Activated CD4-positive, alpha-beta T cell treated with anti-CD3 and anti-CD28 coated beads for 36 hours (primary cell): ENCODE results near the gene GLCE. TPM values are rescaled to one million over a fixed set of nuclear protein-coding genes. Genes with fewer than 3 reads are reported as not detected.

Experiments
- ATAC-seq: fragments of 200-7000 bp; cut with Tn5 transposase; one replicate; pipeline ENCODE4 v1.10.0; 2021; ENCODE audit warnings: mild to moderate bottlenecking, moderate library complexity
- CTCF ChIA-PET: fragments of 350-600 bp; sonication (Branson Sonifier 250); formaldehyde crosslinking; loops from one replicate; lab custom pipeline; 2021; ENCODE audit warnings: antibody characterized with exemption; lab: Charles Lee
- POLR2A ChIA-PET: fragments of 350-600 bp; sonication (Branson Sonifier 250); formaldehyde crosslinking; loops from one replicate; lab custom pipeline; 2021; ENCODE audit warnings: antibody characterized with exemption, inconsistent platforms; lab: Charles Lee
- DNase-seq: peaks from one replicate; pipeline ENCODE4 v3.0.0-alpha.2; 2020
- H3K27ac Mint-ChIP-seq: one replicate; pipeline ENCODE4 v1.8.0; 2021; ENCODE audit warnings: mixed read lengths
- H3K27me3 Mint-ChIP-seq: one replicate; pipeline ENCODE4 v1.8.0; 2021; ENCODE audit warnings: mixed read lengths
- H3K36me3 Mint-ChIP-seq: one replicate; pipeline ENCODE4 v1.8.0; 2021; ENCODE audit warnings: low read depth, mixed read lengths
- H3K4me1 Mint-ChIP-seq: one replicate; pipeline ENCODE4 v1.8.0; 2021; ENCODE audit warnings: mixed read lengths
- H3K4me3 Mint-ChIP-seq: one replicate; pipeline ENCODE4 v1.8.0; 2021; ENCODE audit warnings: mild to moderate bottlenecking, moderate library complexity, mixed read lengths
- H3K9me3 Mint-ChIP-seq: one replicate; pipeline ENCODE4 v1.8.0; 2021; ENCODE audit warnings: low read depth, mixed read lengths
- intact Hi-C, 2 experiments: fragments of 100-400 bp; cut with DNase I in 1 of 2; cut with micrococcal nuclease in 1 of 2; formaldehyde crosslinking; loops; one replicate each; pipeline versions ENCODE4 v1.14.2 to v1.15.1; 2022 to 2024; cut with DNase I, micrococcal nuclease
- total RNA-seq, 2 experiments: library from RNA; stranded (reverse); gene quantifications; one replicate each; pipeline ENCODE4 v1.2.3, GENCODE V29; 2021

Gene GLCE
- total RNA-seq, 2 experiments from 2014 or later = 3.6 to 4.2 TPM

DNA sequence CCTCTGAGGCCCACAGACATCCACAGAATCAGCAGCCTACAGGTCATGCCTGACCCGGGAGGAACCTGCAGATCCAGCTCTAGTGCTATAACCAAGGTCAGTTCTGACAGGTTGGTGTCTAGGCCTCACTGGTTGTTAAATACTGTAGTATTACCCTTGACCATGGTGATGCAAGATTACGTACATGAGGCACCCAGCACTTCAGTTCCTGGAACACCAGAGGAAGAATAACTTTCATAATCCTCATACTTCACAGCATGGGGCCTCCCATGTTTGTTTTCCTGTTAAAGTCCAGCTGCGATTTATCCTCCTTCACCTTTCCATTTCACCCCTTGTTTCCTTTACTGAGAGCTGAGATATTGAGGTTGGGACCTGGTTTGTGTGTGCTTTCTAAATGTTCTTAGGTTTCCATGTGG is 34.4 kb upstream of the GLCE start:
- no peaks in the 10 kb centered on the region for H3K36me3 Mint-ChIP-seq
- ATAC-seq (no peak), DNase-seq (no peak)
- peaks cover 2% of the 10 kb centered on the region for H3K4me1 Mint-ChIP-seq
- no peaks in the 10 kb centered on the region for H3K9me3 Mint-ChIP-seq
- no peaks in the 10 kb centered on the region for H3K27me3 Mint-ChIP-seq
- H3K4me3 Mint-ChIP-seq = no peak overlapping the region
- no peak overlapping the region for H3K27ac Mint-ChIP-seq
- POLR2A ChIA-PET = no interaction called here
- CTCF ChIA-PET = no interaction called here
- intact Hi-C loops = no loop called here

- DNase-seq (no peak), ATAC-seq (no peak)
- intact Hi-C loops = no loop called here
- no peaks in the 10 kb centered on the region for H3K27me3 Mint-ChIP-seq
- no peaks in the 10 kb centered on the region for H3K36me3 Mint-ChIP-seq
- POLR2A ChIA-PET = no interaction called here
- H3K9me3 Mint-ChIP-seq = no peaks in the 10 kb centered on the region
- no peak overlapping the region for H3K4me3 Mint-ChIP-seq
- CTCF ChIA-PET = interaction anchor here (1.0 kb wide), 1 partner anchor 70 kb away, joined by 4 read pairs; no protein-coding TSS in a partner anchor
- no peak overlapping the region for H3K27ac Mint-ChIP-seq
- H3K4me1 Mint-ChIP-seq = peaks cover 2% of the 10 kb centered on the region
Observed at GRCh38 chr15:69127306-69127705, 33.1 kb upstream of the GLCE start.

- intact Hi-C loops = no loop called here
- DNase-seq (no peak), ATAC-seq (no peak)
- CTCF ChIA-PET = no interaction called here
- Mint-ChIP-seq H3K36me3 (no peaks in the 10 kb centered on the region), H3K27me3 (no peaks in the 10 kb centered on the region), H3K9me3 (no peaks in the 10 kb centered on the region), H3K27ac (no peak overlapping the region), H3K4me1 (peaks cover 2% of the 10 kb centered on the region), H3K4me3 (no peak overlapping the region)
- POLR2A ChIA-PET = no interaction called here
Observed at GRCh38 chr15:69128667-69129311, 31.6 kb upstream of the GLCE start.

DNA sequence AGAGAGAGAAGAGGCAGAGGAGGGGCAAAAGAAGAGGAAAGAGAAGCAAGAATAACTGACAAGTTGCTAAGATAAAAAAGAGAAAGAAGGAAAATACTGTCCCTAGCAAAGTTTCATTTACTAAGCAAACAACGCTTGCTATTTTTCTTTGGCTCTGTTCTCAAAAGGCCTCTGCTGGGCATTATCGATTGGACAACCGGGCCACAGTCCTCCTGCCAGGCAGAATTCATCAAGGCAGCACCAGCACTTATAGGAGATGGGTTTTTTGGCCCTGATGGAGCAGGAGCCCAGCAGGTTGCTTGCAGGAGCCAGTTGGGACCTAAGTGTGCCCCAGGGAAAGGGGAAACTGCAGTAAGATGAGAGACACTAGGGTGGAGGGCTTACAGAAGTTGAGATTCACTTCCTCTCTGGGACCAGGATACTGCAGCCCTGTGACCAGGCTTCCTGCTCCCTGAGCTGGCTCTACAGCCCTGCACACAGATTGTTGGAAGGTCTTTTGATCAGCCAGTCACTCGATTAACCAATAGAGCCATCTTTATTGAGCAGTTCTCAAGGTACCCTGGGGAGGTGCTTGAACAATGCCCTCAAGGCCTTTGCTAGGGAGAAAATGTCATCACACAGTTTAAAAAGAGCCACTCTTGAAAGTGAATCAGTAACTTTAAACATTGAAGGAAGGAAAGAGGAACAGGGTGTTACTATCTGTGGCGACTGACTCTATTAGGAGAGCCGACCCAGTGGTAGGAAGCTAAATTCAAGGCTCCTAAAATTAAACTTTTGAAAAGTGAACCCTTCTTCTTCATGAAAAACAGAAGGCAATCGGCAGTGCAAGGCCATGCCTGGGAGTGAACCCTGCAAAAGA is 28.8 kb upstream of the GLCE start:
- no peaks in the 10 kb centered on the region for H3K4me1 Mint-ChIP-seq
- intact Hi-C loops = no loop called here
- ChIA-PET POLR2A (no interaction called here), CTCF (interaction anchor here (1.3 kb wide), 1 partner anchor 47 kb away, joined by 3 read pairs; no protein-coding TSS in a partner anchor)
- H3K27me3 Mint-ChIP-seq = no peaks in the 10 kb centered on the region
- H3K4me3 Mint-ChIP-seq = no peak overlapping the region
- H3K27ac Mint-ChIP-seq = no peak overlapping the region
- no peaks in the 10 kb centered on the region for H3K36me3 Mint-ChIP-seq
- no peaks in the 10 kb centered on the region for H3K9me3 Mint-ChIP-seq
- DNase-seq = no peak
- ATAC-seq = no peak

- no peaks in the 10 kb centered on the region for H3K36me3 Mint-ChIP-seq
- H3K27me3 Mint-ChIP-seq = no peaks in the 10 kb centered on the region
- no peaks in the 10 kb centered on the region for H3K9me3 Mint-ChIP-seq
- H3K27ac Mint-ChIP-seq = no peak overlapping the region
- ATAC-seq (no peak), DNase-seq (no peak)
- no peak overlapping the region for H3K4me3 Mint-ChIP-seq
- CTCF ChIA-PET = no interaction called here
- no peaks in the 10 kb centered on the region for H3K4me1 Mint-ChIP-seq
- POLR2A ChIA-PET = no interaction called here
- intact Hi-C loops = no loop called here
Observed at GRCh38 chr15:69132430-69132829, 28.0 kb upstream of the GLCE start.

DNA sequence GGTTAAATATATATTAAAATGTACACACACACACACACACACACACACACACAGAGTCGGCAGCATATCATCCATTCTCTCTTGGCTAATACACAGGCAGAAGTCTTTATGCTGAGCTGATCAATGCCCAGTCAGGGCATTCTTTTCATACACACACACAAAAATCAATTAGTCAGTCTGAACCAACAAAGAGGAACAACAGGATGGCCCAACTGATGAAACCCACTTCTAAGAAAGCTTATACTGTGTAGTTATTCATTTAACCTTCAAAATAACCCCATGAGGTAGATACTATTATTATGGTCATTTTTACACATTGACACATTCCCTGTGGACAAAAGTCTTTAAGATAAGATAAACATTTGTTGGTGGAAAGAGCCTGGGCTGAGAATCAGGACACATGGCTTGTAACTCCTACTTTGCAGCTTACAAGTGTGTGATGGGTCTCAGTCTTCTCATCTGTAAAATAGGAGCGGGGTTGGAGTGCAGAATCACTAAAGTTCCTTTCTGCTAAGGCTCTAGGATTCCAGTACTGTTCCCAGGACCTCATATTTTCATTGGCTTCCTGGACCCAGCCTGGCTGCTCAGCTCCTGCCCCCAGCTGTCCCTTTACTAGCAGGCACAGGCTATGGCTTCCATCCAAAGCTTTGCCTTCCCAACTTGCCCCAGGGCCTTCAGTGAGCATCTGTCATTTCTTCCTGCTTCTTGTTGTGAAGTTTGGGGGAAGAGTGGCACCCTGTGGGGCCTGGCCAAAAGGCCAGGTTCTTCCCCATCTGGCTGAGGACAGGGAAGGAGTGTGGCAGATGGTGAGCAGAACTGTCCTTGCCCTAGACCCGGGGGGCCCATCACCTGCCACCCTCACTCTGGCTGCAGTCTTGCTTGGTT is 27.2 kb upstream of the GLCE start:
- CTCF ChIA-PET = interaction anchor here (0.6 kb wide), 1 partner anchor 110 kb away, joined by 3 read pairs; no protein-coding TSS in a partner anchor
- peaks cover 2% of the 10 kb centered on the region for H3K27me3 Mint-ChIP-seq
- ATAC-seq (no peak), DNase-seq (no peak)
- H3K4me3 Mint-ChIP-seq = no peak overlapping the region
- no peaks in the 10 kb centered on the region for H3K36me3 Mint-ChIP-seq
- H3K9me3 Mint-ChIP-seq = no peaks in the 10 kb centered on the region
- POLR2A ChIA-PET = interaction anchor here (0.6 kb wide), 1 partner anchor 319 kb away, joined by 4 read pairs; no protein-coding TSS in a partner anchor
- no peaks in the 10 kb centered on the region for H3K4me1 Mint-ChIP-seq
- intact Hi-C loops = no loop called here
- H3K27ac Mint-ChIP-seq = no peak overlapping the region

DNA sequence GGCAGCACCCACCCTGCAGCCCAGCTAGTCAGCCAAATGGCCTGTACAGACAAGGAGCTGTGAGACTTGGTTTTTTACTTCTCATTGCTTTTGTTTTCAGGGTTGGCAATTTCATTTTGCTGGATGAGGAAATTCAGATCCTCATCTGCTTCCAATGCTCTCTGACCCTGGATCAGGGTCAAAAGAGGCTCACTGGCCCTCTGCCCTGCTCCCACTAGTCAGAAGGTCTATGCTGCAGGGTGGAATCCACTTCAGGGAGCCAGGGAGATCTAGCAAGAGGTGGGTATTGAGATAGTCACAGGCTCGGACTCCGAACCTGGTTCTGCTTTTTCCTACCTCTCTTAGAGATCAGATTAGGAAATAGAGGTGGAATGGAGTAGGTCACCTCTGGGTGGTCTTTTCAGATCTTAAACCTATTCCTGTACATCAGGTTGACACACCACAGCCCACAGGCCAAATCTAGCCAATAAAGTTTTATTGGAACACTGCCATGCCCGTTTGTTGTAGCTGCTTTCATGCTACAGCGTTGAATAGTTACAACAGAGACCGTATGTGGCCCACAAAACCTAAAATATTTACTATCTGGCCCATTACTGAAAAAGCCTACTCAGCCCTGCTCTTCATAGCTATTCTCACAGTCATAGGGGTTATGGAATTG is 26.4 kb upstream of the GLCE start:
- Mint-ChIP-seq H3K4me3 (no peak overlapping the region), H3K4me1 (no peaks in the 10 kb centered on the region), H3K9me3 (no peaks in the 10 kb centered on the region), H3K27ac (no peak overlapping the region), H3K36me3 (no peaks in the 10 kb centered on the region), H3K27me3 (peaks cover 7% of the 10 kb centered on the region)
- ATAC-seq = no peak
- intact Hi-C loops = no loop called here
- ChIA-PET POLR2A (no interaction called here), CTCF (interaction anchor here (0.6 kb wide), 1 partner anchor 109 kb away, joined by 3 read pairs; no protein-coding TSS in a partner anchor)
- no peak for DNase-seq

- POLR2A ChIA-PET = no interaction called here
- no peaks in the 10 kb centered on the region for H3K9me3 Mint-ChIP-seq
- ATAC-seq = no peak
Observed at GRCh38 chr15:69134791-69135190, 25.6 kb upstream of the GLCE start.

DNA sequence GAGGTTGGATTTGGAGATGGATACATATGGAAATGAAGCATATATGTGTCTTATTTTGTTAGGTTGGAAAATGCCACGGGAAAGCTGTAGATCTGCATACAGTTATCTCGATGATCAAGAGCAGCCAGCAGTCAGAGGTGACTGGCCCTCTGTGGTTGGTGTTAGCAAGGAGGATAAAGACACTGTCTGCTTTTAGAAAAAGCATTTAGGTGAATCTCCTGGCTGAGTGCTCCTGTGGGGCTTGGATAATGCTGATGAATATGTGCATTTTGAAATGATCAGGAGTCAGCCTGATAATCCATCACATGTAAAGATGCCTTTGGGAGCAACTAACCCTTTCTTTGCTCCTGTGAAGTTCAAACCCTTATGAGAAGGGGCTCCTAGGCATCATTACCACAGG is 24.9 kb upstream of the GLCE start:
- no peak for DNase-seq
- POLR2A ChIA-PET = no interaction called here
- no peaks in the 10 kb centered on the region for H3K4me1 Mint-ChIP-seq
- no peaks in the 10 kb centered on the region for H3K9me3 Mint-ChIP-seq
- intact Hi-C loops = no loop called here
- CTCF ChIA-PET = no interaction called here
- no peak for ATAC-seq
- peaks cover 11% of the 10 kb centered on the region for H3K27me3 Mint-ChIP-seq
- no peak overlapping the region for H3K27ac Mint-ChIP-seq
- H3K36me3 Mint-ChIP-seq = no peaks in the 10 kb centered on the region
- H3K4me3 Mint-ChIP-seq = no peak overlapping the region

More at GRCh38 chr15:69134791-69135190, 25.6 kb upstream of the GLCE start:
- Mint-ChIP-seq H3K36me3 (no peaks in the 10 kb centered on the region), H3K27ac (no peak overlapping the region), H3K4me1 (no peaks in the 10 kb centered on the region), H3K4me3 (no peak overlapping the region), H3K27me3 (peaks cover 11% of the 10 kb centered on the region)
- CTCF ChIA-PET = no interaction called here
- intact Hi-C loops = no loop called here
- no peak for DNase-seq

DNA sequence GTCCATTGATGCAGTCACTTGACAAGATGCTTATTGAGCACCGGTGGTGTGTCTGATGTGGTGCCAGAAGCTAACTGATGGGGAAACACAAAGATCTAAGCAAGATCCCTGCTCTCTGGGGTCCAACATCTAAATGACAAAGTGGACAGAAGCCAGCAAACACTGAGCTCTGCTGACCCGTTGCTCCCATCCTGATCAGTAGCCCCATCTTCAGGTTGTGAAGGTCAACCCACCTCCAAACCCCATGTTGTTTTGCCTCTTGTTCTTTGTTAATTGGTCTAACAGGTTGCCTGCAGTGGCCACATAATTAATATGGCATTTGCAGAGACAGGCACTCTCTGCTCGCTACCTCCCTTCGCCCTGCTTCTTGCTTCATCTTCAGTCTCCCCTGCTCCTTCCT is 21.5 kb upstream of the GLCE start:
- POLR2A ChIA-PET = no interaction called here
- H3K27ac Mint-ChIP-seq = no peak overlapping the region

DNA sequence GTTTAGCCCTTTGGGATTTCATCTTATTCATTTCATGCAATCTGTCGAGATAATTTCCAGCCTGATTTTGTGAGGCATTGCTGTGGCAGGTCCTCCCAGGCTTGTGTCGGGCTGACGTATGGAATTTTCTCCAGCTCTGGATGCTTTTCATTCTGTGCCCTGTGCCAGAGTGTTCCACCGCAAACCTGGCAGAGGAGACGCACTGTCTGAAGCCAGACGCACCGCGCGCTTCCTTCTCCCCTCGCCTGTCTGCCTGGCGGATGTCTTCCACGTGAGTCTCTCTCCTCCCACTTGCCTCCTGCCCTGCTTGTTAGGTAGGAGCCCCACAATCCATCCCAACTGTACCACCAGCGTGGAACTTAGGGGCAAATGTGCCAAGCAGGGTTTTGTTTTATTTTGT is 20.1 kb upstream of the GLCE start:
- POLR2A ChIA-PET = no interaction called here
- H3K27ac Mint-ChIP-seq = no peak overlapping the region
- H3K9me3 Mint-ChIP-seq = no peaks in the 10 kb centered on the region
- H3K36me3 Mint-ChIP-seq = no peaks in the 10 kb centered on the region
- CTCF ChIA-PET = no interaction called here
- no peak for ATAC-seq
- intact Hi-C loops = no loop called here
- no peak overlapping the region for H3K4me3 Mint-ChIP-seq
- no peak for DNase-seq
- peaks cover 26% of the 10 kb centered on the region for H3K27me3 Mint-ChIP-seq
- no peaks in the 10 kb centered on the region for H3K4me1 Mint-ChIP-seq

More for the DNA sequence above, 21.5 kb upstream of the GLCE start:
- Mint-ChIP-seq H3K36me3 (no peaks in the 10 kb centered on the region), H3K4me1 (no peaks in the 10 kb centered on the region), H3K9me3 (no peaks in the 10 kb centered on the region), H3K4me3 (no peak overlapping the region), H3K27me3 (peaks cover 24% of the 10 kb centered on the region)
- intact Hi-C loops = no loop called here
- DNase-seq = no peak
- no peak for ATAC-seq
- CTCF ChIA-PET = interaction anchor here (1.0 kb wide), 1 partner anchor 80 kb away, joined by 3 read pairs; no protein-coding TSS in a partner anchor
